Stimulated activated CD4-positive, alpha-beta T cell treated with anti-CD3 and anti-CD28 coated beads, Interleukin-1b, Interleukin-23, amount 100 ng/mL, for 1 hour (primary cell): ENCODE measurements around the gene NTN1.
A peak's percentile ranks its signal among the peaks of the same experiment; 100 is the strongest.
"Not testable (repeated sequence)": the region's sequence is repeated elsewhere in the genome, so short reads cannot be mapped to it uniquely, and the experiment has no call there.

Experiments used
- DNase-seq, 2 donors: peaks; one replicate each; pipeline ENCODE4 v3.0.0-alpha.2; 2020; ENCODE audit warnings: low read depth in 2 of 2

NTN1 gene

GRCh38 chr17:9086577-9086976 lies 65.3 kb downstream of the NTN1 start:
- DNase-seq: no peak

- DNase-seq: no peak
Measured at GRCh38 chr17:9087921-9088320, 66.6 kb downstream of the NTN1 start.

- DNase-seq: no peak
Measured at GRCh38 chr17:9090641-9091096, 69.4 kb downstream of the NTN1 start.

- DNase-seq: no peak
Measured at GRCh38 chr17:9094193-9094592, 72.9 kb downstream of the NTN1 start.

- no peak for DNase-seq
Measured at GRCh38 chr17:9095390-9095789, 74.1 kb downstream of the NTN1 start.

GRCh38 chr17:9098242-9098825 lies 77.0 kb downstream of the NTN1 start:
- DNase-seq: no peak

GRCh38 chr17:9101356-9101755 lies 80.0 kb downstream of the NTN1 start:
- no peak for DNase-seq

- DNase-seq: not testable (repeated sequence)
Measured at GRCh38 chr17:9103193-9103592, 81.9 kb downstream of the NTN1 start.

- DNase-seq: no peak
Measured at GRCh38 chr17:9104370-9105041, 83.2 kb downstream of the NTN1 start.

- DNase-seq: no peak
Measured at GRCh38 chr17:9105068-9105868, 84.0 kb downstream of the NTN1 start.

- DNase-seq: not testable (repeated sequence)
Measured at GRCh38 chr17:9106278-9106677, 85.0 kb downstream of the NTN1 start.

GRCh38 chr17:9107527-9107926 lies 86.2 kb downstream of the NTN1 start:
- DNase-seq: no peak

GRCh38 chr17:9108146-9108545 lies 86.8 kb downstream of the NTN1 start:
- no peak for DNase-seq

- no peak for DNase-seq
Measured at GRCh38 chr17:9109933-9110332, 88.6 kb downstream of the NTN1 start.

GRCh38 chr17:9110501-9110900 lies 89.2 kb downstream of the NTN1 start:
- DNase-seq: no peak

GRCh38 chr17:9115214-9116191 lies 94.2 kb downstream of the NTN1 start:
- peak in 1 of 2 donors; percentile 32 for DNase-seq

- DNase-seq: no peak
Measured at GRCh38 chr17:9116311-9116835, 95.1 kb downstream of the NTN1 start.

- DNase-seq: no peak
Measured at GRCh38 chr17:9116861-9117568, 95.7 kb downstream of the NTN1 start.

- no peak for DNase-seq
Measured at GRCh38 chr17:9120471-9120870, 99.2 kb downstream of the NTN1 start.

GRCh38 chr17:9121186-9121820 lies 100.0 kb downstream of the NTN1 start:
- no peak for DNase-seq
